OCI-LY1 (cell line): ENCODE data around the gene KIRREL3.

Source experiments
- CTCF ChIP-seq: fragments of 200-600 bp; sonication (generic), shearing (Covaris generic); IDR thresholded peaks from 2 replicates; pipeline ENCODE4 v1.5.1; 2017; ENCODE audit warnings: mild to moderate bottlenecking, antibody characterized with exemption, low read length, moderate library complexity, mixed read lengths
- EZH2 ChIP-seq: fragments of 200-600 bp; sonication (generic), shearing (Covaris generic); IDR thresholded peaks from 2 replicates; pipeline ENCODE4 v1.8.0; 2017; ENCODE audit warnings: borderline replicate concordance, mixed run types, mild to moderate bottlenecking, antibody characterized with exemption, low read length, moderate library complexity, mixed read lengths

- TF ChIP-seq CTCF (no peak), EZH2 (no peak)
Measured at GRCh38 chr11:126834573-126834972, 166.0 kb downstream of the KIRREL3 start.
